A549 (cell line): ENCODE data around the gene PLD6. TPM values are rescaled to one million over a fixed set of nuclear protein-coding genes. Genes with fewer than 3 reads are reported as not detected.

Source experiments
- ATAC-seq, 2 experiments: fragments of 200-7000 bp in 1 of 2; fragments of >200 bp in 1 of 2; cut with Nextera tagmentation in 1 of 2; cut with Tn5 transposase in 1 of 2; 3 replicates each; pipeline versions ENCODE4 v1.8.0 to v1.9.1; 2018 to 2020; ENCODE audit warnings: mild to moderate bottlenecking in 1 of 2, moderate library complexity in 1 of 2
- CTCF ChIA-PET: fragments of 300-600 bp; sonication (Branson Sonifier 250); formaldehyde crosslinking; extraction: SDS; loops from one replicate; lab custom pipeline; 2021; ENCODE audit warnings: antibody characterized with exemption, inconsistent platforms; lab: Yijun Ruan, JAX
- POLR2A ChIA-PET: fragments of 350-600 bp; formaldehyde crosslinking; extraction: SDS; loops from one replicate; lab custom pipeline; 2021; ENCODE audit warnings: antibody characterized with exemption, inconsistent platforms; lab: Yijun Ruan, JAX
- DNase-seq, 2 experiments: peaks; one replicate each; pipeline versions ENCODE4 v3.0.0 to v3.0.0-alpha.2; 2011 to 2016; ENCODE audit warnings: low read depth in 1 of 2, low spot score in 1 of 2
- FAIRE-seq: peaks from 2 replicates; lab custom pipeline; 2011; peaks lifted over from hg19 to GRCh38; lab: Jason Lieb, UNC
- H3K27ac ChIP-seq, 2 experiments: fragments of >200 bp; sonication (Bioruptor Twin); formaldehyde crosslinking; 3 replicates each; pipeline ENCODE4 v1.5.1; 2016 to 2017
- H3K4me1 ChIP-seq: fragments of >200 bp; sonication (Bioruptor Twin); formaldehyde crosslinking; 3 replicates; pipeline ENCODE4 v1.6.1; 2016
- H3K4me2 ChIP-seq: fragments of >200 bp; sonication (Bioruptor Twin); formaldehyde crosslinking; 3 replicates; pipeline ENCODE4 v1.6.1; 2016
- H3K4me3 ChIP-seq: fragments of >200 bp; sonication (Bioruptor Twin); formaldehyde crosslinking; 3 replicates; pipeline ENCODE4 v1.5.1; 2016
- H3K9me3 ChIP-seq: fragments of >200 bp; sonication (Bioruptor Twin); formaldehyde crosslinking; 3 replicates; pipeline ENCODE4 v1.6.1; 2016
- ATOH8 ChIP-seq: fragments of 250-450 bp; sonication (Bioruptor Pico); IDR thresholded peaks from 2 replicates; pipeline ENCODE4 v1.5.0; 2020; ENCODE audit warnings: low read depth, mild to moderate bottlenecking, moderate library complexity
- CBX8 ChIP-seq: fragments of 200-600 bp; sonication (generic); IDR thresholded peaks from 2 replicates; pipeline ENCODE4 v1.6.1; 2016
- EHMT2 ChIP-seq: fragments of 200-600 bp; sonication (generic); IDR thresholded peaks from 2 replicates; pipeline ENCODE4 v1.6.1; 2016; ENCODE audit warnings: antibody characterized with exemption, low read depth, mild to moderate bottlenecking, moderate library complexity
- FOSL2 ChIP-seq, 2 experiments: fragments of 450-650 bp in 1 of 2; fragments of >200 bp in 1 of 2; sonication (Bioruptor Twin) in 1 of 2; formaldehyde crosslinking; IDR thresholded peaks; 2 replicates each; pipeline versions ENCODE4 v1.5.0 to v1.6.1; 2016 to 2020; ENCODE audit warnings: mild to moderate bottlenecking in 1 of 2, moderate library complexity in 1 of 2
- GATA3 ChIP-seq: IDR thresholded peaks from 2 replicates; pipeline ENCODE4 v1.6.1; 2012; ENCODE audit warnings: borderline replicate concordance
- HEYL ChIP-seq: fragments of 250-450 bp; sonication (Bioruptor Pico); IDR thresholded peaks from 2 replicates; pipeline ENCODE4 v1.8.0; 2021; ENCODE audit warnings: mild to moderate bottlenecking, moderate library complexity
- HOXB5 ChIP-seq: fragments of 250-450 bp; sonication (Bioruptor Pico); IDR thresholded peaks from 2 replicates; pipeline ENCODE4 v1.5.0; 2020; ENCODE audit warnings: mild to moderate bottlenecking, moderate library complexity
- JUN ChIP-seq, 2 experiments: fragments of >200 bp; sonication (Bioruptor Twin); formaldehyde crosslinking; IDR thresholded peaks; 2 replicates in 1 of 2; 3 replicates in 1 of 2; pipeline ENCODE4 v1.6.1; 2016 to 2017
- NPAS2 ChIP-seq: fragments of 250-450 bp; sonication (Bioruptor Pico); IDR thresholded peaks from 2 replicates; pipeline ENCODE4 v1.8.0; 2022; ENCODE audit warnings: mild to moderate bottlenecking, moderate library complexity, borderline replicate concordance
- TFCP2L1 ChIP-seq: fragments of 250-450 bp; sonication (Bioruptor Pico); IDR thresholded peaks from 2 replicates; pipeline ENCODE4 v1.5.0; 2021; ENCODE audit warnings: mild to moderate bottlenecking
- TP53 ChIP-seq: fragments of 250-450 bp; sonication (Bioruptor Pico); IDR thresholded peaks from 2 replicates; pipeline ENCODE4 v1.5.0; 2021; ENCODE audit warnings: mild to moderate bottlenecking, moderate library complexity
- ZC3H11A ChIP-seq: fragments of 450-650 bp; IDR thresholded peaks from 2 replicates; pipeline ENCODE4 v1.6.1; 2014; ENCODE audit warnings: antibody characterized with exemption, mild to moderate bottlenecking
- ZFP36 ChIP-seq: fragments of 450-650 bp; IDR thresholded peaks from 2 replicates; pipeline ENCODE4 v1.6.1; 2014; ENCODE audit warnings: borderline replicate concordance; ENCODE audit not compliant: partially characterized antibody
- WGBS: methylation state at CpG from one replicate; pipeline ENCODE4 v1.1.6; 2017; ENCODE audit errors: missing lambda C conversion rate; 5-methylcytosine and 5-hydroxymethylcytosine counted together
- polyA plus RNA-seq, 4 experiments: library from polyadenylated mRNA; depleted of rRNA in 3 of 4; stranded (reverse); fragments of >200 nt; fragmentation: RNase III in 1 of 4; extraction: RNeasy Plus Mini Kit Qiagen cat#74134 plus additional on column Dnase treatment in 1 of 4; gene quantifications; 2 replicates in 3 of 4; 3 replicates in 1 of 4; pipeline ENCODE4 v1.2.3, GENCODE V29; 2011 to 2017
- TF ChIP-seq, protein P1 (sequence below): fragments of >200 bp; sonication (Bioruptor Twin); formaldehyde crosslinking; IDR thresholded peaks from 3 replicates; pipeline ENCODE4 v1.5.1; 2016
- TF ChIP-seq, protein P2 (sequence below): fragments of 450-650 bp; IDR thresholded peaks from 2 replicates; pipeline ENCODE4 v1.6.1; 2014; ENCODE audit warnings: antibody characterized with exemption
- TF ChIP-seq, protein P3 (sequence below): fragments of >200 bp; sonication (Bioruptor Twin); formaldehyde crosslinking; IDR thresholded peaks from 2 replicates; pipeline ENCODE4 v1.6.1; 2016

Gene PLD6
- polyA plus RNA-seq, 2 of the 4 experiments (the other 2 are of a cell fraction): 5.6 to 5.7 TPM

DNA sequence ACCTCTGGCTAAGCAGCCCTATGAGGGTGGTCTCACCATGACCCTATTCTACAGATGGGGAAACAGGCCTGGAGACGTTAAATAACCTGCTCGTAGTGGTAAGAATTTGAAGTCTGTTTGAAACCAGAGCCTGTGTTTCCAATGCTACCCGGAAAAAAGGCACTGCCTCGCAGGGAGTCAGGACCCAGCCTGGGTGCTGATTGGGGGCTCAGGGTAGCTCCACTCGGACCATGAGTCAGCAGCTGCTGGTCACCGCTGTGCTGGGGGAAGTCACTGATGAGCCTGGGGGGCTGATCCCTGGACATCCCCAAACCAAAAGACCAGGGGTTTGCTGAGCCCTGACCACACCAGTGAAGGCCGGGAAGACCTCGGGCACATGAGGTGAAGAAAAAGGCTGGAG is 9.4 kb upstream of the PLD6 start:
- no peak for FAIRE-seq
- no peak overlapping the region for H3K4me3 ChIP-seq
- no peak for TF ChIP-seq HEYL
- no peak for TF ChIP-seq FOSL2 (IDR thresholded peaks at IDR 0.05)
- TF ChIP-seq FOSL2 (CRISPR knock-in tag; IDR thresholded peaks at IDR 0.05): no peak
- no peak for TF ChIP-seq TP53 (CRISPR knock-in tag)
- TF ChIP-seq GATA3: no peak
- no peak for TF ChIP-seq EHMT2
- no peak for TF ChIP-seq ZC3H11A

GRCh38 chr17:17214646-17215436 is 8.7 kb upstream of the PLD6 start:
- no peak overlapping the region for H3K4me2 ChIP-seq
- no peak for FAIRE-seq
- H3K4me3 ChIP-seq: no peak overlapping the region
- WGBS: 89% methylated on average over 27 of the region's 27 CpGs
- DNase-seq: no peak
- H3K4me1 ChIP-seq: no peaks in the 10 kb centered on the region
- no peak for ATAC-seq
- H3K27ac ChIP-seq: no peak overlapping the region
- no peaks in the 10 kb centered on the region for H3K9me3 ChIP-seq
- POLR2A ChIA-PET: no interaction called here
- CTCF ChIA-PET: interaction anchor here (1.0 to 2.5 kb wide), 5 partner anchors 8 to 213 kb away, joined by 3 to 10 read pairs (median 3); no protein-coding TSS in a partner anchor
- no peak for TF ChIP-seq NPAS2 (CRISPR knock-in tag)

More for the DNA sequence above, 9.4 kb upstream of the PLD6 start:
- ATAC-seq (peak in 1 of 2 experiments; percentile 7; a peak in 1 of 6 replicates), DNase-seq (no peak)
- no peaks in the 10 kb centered on the region for H3K9me3 ChIP-seq
- 92% methylated on average over 8 of the region's 8 CpGs for whole genome bisulfite sequencing
- ChIA-PET CTCF (interaction anchor here (1.0 kb wide), 1 partner anchor 14 kb away, joined by 3 read pairs; no protein-coding TSS in a partner anchor), POLR2A (no interaction called here)
- H3K4me2 ChIP-seq: no peak overlapping the region
- H3K4me1 ChIP-seq: no peaks in the 10 kb centered on the region
- H3K27ac ChIP-seq: no peak overlapping the region

DNA sequence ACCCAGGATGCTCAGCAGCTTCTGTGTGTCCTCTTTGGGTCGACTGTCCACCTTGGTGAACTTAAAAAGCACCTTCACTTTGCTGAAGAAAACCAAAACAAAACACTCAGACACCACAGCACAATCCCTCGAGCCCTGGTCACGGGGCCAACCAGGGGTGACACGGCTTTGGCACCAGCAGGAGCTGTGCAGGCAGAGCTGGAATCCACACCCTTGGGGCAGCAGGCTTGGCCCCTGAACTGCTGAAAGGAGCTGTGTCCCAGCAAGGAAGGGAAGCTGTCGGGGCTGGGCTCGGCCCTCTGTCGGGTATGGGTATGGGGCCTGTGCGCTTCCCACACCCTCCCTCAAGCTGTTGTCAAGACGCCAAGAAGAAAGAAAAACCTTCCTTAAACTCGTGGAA is 7.6 kb upstream of the PLD6 start:
- Histone ChIP-seq H3K4me3 (no peak overlapping the region), H3K4me1 (no peaks in the 10 kb centered on the region), H3K9me3 (no peaks in the 10 kb centered on the region), H3K4me2 (no peak overlapping the region), H3K27ac (no peak overlapping the region)
- WGBS: 81% methylated on average over 10 of the region's 10 CpGs
- TF ChIP-seq ZFP36: no peak
- no peak for TF ChIP-seq CBX8
- TF ChIP-seq, protein P1, sequence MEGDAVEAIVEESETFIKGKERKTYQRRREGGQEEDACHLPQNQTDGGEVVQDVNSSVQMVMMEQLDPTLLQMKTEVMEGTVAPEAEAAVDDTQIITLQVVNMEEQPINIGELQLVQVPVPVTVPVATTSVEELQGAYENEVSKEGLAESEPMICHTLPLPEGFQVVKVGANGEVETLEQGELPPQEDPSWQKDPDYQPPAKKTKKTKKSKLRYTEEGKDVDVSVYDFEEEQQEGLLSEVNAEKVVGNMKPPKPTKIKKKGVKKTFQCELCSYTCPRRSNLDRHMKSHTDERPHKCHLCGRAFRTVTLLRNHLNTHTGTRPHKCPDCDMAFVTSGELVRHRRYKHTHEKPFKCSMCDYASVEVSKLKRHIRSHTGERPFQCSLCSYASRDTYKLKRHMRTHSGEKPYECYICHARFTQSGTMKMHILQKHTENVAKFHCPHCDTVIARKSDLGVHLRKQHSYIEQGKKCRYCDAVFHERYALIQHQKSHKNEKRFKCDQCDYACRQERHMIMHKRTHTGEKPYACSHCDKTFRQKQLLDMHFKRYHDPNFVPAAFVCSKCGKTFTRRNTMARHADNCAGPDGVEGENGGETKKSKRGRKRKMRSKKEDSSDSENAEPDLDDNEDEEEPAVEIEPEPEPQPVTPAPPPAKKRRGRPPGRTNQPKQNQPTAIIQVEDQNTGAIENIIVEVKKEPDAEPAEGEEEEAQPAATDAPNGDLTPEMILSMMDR: no peak
- TF ChIP-seq HEYL: no peak
- no peak for TF ChIP-seq HOXB5
- no peak for TF ChIP-seq ATOH8 (CRISPR knock-in tag)
- TF ChIP-seq, protein P2, sequence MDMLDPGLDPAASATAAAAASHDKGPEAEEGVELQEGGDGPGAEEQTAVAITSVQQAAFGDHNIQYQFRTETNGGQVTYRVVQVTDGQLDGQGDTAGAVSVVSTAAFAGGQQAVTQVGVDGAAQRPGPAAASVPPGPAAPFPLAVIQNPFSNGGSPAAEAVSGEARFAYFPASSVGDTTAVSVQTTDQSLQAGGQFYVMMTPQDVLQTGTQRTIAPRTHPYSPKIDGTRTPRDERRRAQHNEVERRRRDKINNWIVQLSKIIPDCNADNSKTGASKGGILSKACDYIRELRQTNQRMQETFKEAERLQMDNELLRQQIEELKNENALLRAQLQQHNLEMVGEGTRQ: no peak
- no peak for TF ChIP-seq JUN (IDR thresholded peaks at IDR 0.05)
- TF ChIP-seq, protein P3, sequence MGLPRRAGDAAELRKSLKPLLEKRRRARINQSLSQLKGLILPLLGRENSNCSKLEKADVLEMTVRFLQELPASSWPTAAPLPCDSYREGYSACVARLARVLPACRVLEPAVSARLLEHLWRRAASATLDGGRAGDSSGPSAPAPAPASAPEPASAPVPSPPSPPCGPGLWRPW: no peak
- no peak for TF ChIP-seq FOSL2 (IDR thresholded peaks at IDR 0.05)
- TF ChIP-seq FOSL2 (CRISPR knock-in tag; IDR thresholded peaks at IDR 0.05): no peak
- TF ChIP-seq TFCP2L1 (CRISPR knock-in tag): no peak
- ATAC-seq: no peak
- DNase-seq: no peak
- POLR2A ChIA-PET: no interaction called here
- FAIRE-seq: no peak
- CTCF ChIA-PET: interaction anchor here (1.1 to 2.5 kb wide), 5 partner anchors 9 to 212 kb away, joined by 3 to 10 read pairs (median 4); no protein-coding TSS in a partner anchor
